Measurements from ENCODE around the gene AMZ1. TPM values are rescaled to one million over a fixed set of nuclear protein-coding genes. Genes with fewer than 3 reads are reported as not detected.
"Not testable (repeated sequence)": the region's sequence is repeated elsewhere in the genome, so short reads cannot be mapped to it uniquely, and the experiment has no call there.

AMZ1 gene
- total RNA-seq, 1 donor from 2014 or later, result 0.31 TPM

- no peak for DNase-seq
Observed at GRCh38 chr7:2728316-2729030, 40.5 kb downstream of the AMZ1 start.

GRCh38 chr7:2729031-2729892 lies 41.3 kb downstream of the AMZ1 start:
- peak; percentile 67 for DNase-seq

GRCh38 chr7:2729893-2730716 lies 42.1 kb downstream of the AMZ1 start:
- DNase-seq, result peak; percentile 95

- no peak for DNase-seq
Observed at GRCh38 chr7:2730846-2731770, 43.1 kb downstream of the AMZ1 start.

GRCh38 chr7:2732388-2732787 lies 44.4 kb downstream of the AMZ1 start:
- DNase-seq, result no peak

GRCh38 chr7:2732959-2733584 lies 45.1 kb downstream of the AMZ1 start:
- DNase-seq, result peak; percentile 57

- no peak for DNase-seq
Observed at GRCh38 chr7:2734084-2734686, 46.2 kb downstream of the AMZ1 start.

GRCh38 chr7:2734751-2735571 lies 47.0 kb downstream of the AMZ1 start:
- DNase-seq, result no peak

- DNase-seq, result no peak
Observed at GRCh38 chr7:2735744-2736143, 47.7 kb downstream of the AMZ1 start.

GRCh38 chr7:2736411-2736914 lies 48.5 kb downstream of the AMZ1 start:
- no peak for DNase-seq

GRCh38 chr7:2737005-2737743 lies 49.2 kb downstream of the AMZ1 start:
- DNase-seq, result not testable (repeated sequence)

- peak; percentile 55 for DNase-seq
Observed at GRCh38 chr7:2737771-2738540, 50.0 kb downstream of the AMZ1 start.

GRCh38 chr7:2738766-2739549 lies 51.0 kb downstream of the AMZ1 start:
- no peak for DNase-seq

- DNase-seq, result not testable (repeated sequence)
Observed at GRCh38 chr7:2743523-2744185, 55.7 kb downstream of the AMZ1 start.

GRCh38 chr7:2748684-2749083 lies 60.7 kb downstream of the AMZ1 start:
- DNase-seq, result not testable (repeated sequence)

GRCh38 chr7:2750004-2750407 lies 62.0 kb downstream of the AMZ1 start:
- DNase-seq, result no peak
